Hepatocyte (in vitro differentiated cells): ENCODE data around the gene TAF6.

Experiments
- EZH2 ChIP-seq: fragments of 200-600 bp; sonication (generic); IDR thresholded peaks from 2 replicates; pipeline ENCODE4 v1.6.1; 2016; ENCODE audit warnings: antibody characterized with exemption, mild to moderate bottlenecking, borderline replicate concordance
- TF ChIP-seq, protein P1 (sequence below): fragments of 200-600 bp; sonication (generic); IDR thresholded peaks from 2 replicates; pipeline ENCODE4 v1.5.1; 2016; ENCODE audit warnings: antibody characterized with exemption, mild to moderate bottlenecking; ENCODE audit not compliant: poor library complexity

DNA sequence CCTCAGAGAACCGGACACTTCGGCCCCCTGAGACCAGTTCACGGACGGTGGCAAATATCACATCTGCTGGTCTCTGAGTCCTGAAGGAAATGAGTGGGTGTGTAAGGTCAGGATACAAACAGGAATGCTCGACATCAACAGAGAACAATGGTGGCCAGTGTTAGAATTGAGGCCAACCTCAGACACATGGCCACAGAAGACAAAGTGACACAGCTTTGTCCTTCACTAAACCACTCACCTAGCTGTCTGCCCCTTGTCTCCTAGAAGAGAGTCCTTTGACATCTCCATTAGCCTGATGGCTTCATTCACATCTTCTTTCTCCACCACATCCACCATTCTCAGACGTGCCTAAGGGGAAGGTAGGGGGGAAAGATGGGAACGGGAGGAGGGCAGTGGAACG, 26.1 kb downstream of the TAF6 start:
- TF ChIP-seq EZH2: no peak
- TF ChIP-seq, protein P1, sequence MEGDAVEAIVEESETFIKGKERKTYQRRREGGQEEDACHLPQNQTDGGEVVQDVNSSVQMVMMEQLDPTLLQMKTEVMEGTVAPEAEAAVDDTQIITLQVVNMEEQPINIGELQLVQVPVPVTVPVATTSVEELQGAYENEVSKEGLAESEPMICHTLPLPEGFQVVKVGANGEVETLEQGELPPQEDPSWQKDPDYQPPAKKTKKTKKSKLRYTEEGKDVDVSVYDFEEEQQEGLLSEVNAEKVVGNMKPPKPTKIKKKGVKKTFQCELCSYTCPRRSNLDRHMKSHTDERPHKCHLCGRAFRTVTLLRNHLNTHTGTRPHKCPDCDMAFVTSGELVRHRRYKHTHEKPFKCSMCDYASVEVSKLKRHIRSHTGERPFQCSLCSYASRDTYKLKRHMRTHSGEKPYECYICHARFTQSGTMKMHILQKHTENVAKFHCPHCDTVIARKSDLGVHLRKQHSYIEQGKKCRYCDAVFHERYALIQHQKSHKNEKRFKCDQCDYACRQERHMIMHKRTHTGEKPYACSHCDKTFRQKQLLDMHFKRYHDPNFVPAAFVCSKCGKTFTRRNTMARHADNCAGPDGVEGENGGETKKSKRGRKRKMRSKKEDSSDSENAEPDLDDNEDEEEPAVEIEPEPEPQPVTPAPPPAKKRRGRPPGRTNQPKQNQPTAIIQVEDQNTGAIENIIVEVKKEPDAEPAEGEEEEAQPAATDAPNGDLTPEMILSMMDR: no peak
